ENCODE data around the gene ABCE1.
"Not testable (repeated sequence)": the region's sequence is repeated elsewhere in the genome, so short reads cannot be mapped to it uniquely, and the experiment has no call there.

Gene ABCE1

DNA sequence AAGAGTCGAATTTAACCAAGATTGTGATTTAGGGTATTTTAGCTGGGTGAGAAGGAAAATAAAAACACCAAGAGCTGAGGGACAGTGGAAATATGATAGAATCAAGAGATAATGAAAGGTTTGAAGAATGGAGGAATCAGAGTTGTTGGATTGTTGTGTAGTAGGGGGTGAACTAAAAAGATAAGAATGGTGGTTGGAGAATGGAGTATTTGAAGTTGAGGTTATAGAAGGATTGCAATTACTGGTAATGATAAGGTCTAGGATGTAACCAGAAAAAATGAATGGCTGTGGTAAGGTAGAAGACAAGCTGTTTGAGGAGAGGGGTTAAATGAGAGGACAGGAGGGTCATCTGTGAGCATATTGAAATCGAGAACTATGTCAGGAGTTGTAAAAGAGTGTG is 4.5 kb downstream of the ABCE1 start:
- no peak for DNase-seq (ENCODE audit: low spot score)

- no peak for DNase-seq (ENCODE audit: low spot score)
Observed at GRCh38 chr4:145103496-145103895, 5.4 kb downstream of the ABCE1 start.

DNA sequence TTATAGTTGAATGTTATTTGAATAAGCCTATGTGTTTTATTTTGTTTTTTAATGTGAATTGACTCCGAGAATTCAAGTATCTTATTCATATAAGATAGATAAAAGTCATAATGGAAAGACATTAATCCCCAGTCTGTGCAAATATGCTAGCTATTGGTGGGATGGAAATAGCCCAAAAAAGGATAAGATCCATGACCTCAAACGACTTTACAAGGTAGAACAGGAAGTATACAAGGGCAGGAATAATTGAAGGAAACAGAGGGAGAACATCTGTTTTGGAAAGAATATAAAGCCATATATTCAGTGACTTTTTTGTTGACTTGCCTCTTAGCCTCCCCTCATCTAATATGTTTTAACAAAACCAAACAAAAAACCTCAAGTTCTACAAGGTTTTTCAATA is 9.0 kb downstream of the ABCE1 start:
- DNase-seq (ENCODE audit: low spot score): no peak

- DNase-seq (ENCODE audit: low spot score): no peak
Observed at GRCh38 chr4:145108128-145108527, 10.0 kb downstream of the ABCE1 start.

DNA sequence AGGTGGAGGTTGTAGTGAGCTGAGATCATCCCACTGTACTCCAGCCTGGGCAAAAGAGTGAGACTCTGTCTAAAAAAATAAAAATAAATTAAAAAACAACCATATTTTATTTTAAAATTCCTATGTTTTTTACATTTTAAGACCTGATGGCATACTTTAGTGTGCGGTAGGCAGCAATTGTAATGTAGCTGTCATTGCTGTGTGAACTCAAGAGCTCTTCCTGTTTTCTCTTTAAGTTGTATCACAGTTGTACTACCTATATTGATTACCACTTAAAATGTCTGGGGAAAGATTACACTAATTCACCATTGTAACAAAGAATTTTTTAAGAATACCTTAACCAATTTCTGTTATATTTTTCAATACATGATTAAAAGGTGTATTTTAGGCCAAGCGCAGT is 27.3 kb downstream of the ABCE1 start:
- no peak for DNase-seq (ENCODE audit: low spot score)

GRCh38 chr4:145130130-145130529 is 32.0 kb downstream of the ABCE1 start:
- no peak for DNase-seq (ENCODE audit: low spot score)

DNA sequence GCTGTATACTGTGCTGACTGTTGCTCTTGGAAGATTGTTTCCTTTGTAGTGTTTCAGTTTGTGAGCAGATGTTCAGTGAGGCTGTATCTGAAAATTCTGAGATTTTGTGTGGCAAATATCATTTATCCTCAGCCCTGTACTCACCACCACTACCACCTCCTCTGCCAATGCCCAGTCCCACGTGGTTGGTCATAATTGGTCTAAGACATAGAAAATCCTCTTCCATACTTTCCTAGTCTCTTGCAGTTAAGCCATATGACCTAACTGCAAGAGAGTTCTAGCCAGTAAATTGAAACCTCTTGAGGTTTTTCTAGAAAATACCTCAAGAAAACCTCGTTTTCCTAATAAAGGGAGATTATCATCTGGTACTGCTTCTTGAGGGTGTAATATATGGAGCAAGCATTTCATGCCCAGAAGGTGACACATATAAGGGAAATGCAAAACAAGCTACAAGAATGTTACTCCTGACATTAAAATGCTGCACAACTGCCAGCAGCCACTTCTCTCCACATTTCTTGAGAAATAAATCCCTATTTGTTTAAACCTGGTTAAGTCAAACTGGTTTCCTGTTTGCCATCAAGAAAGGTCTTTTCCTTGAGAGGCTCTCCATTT is 32.8 kb downstream of the ABCE1 start:
- DNase-seq (ENCODE audit: low spot score): no peak

DNA sequence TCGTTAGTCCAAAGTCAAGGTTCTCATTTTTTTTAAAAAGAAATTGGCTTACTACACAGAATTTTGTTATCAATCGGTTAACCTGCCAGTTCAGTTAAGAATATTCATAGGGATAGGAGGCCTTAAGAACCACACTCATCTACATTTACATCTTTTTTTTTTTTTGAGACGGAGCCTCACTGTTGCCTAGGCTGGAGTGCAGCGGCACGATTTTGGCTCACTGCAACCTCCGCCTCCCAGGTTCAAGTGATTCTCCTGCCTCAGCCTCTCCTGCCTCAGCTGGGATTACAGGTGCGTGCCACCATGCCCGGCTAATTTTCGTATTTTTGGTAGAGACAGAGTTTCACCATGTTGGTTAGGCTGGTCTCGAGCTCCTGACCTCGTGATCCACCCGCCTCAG is 33.7 kb downstream of the ABCE1 start:
- no peak for DNase-seq (ENCODE audit: low spot score)

- DNase-seq (ENCODE audit: low spot score): no peak
Observed at GRCh38 chr4:145132511-145133098, 34.5 kb downstream of the ABCE1 start.

- not testable (repeated sequence) for DNase-seq (ENCODE audit: low spot score)
Observed at GRCh38 chr4:145136219-145136618, 38.1 kb downstream of the ABCE1 start.

- no peak for DNase-seq (ENCODE audit: low spot score)
Observed at GRCh38 chr4:145148980-145149379, 50.9 kb downstream of the ABCE1 start.

DNA sequence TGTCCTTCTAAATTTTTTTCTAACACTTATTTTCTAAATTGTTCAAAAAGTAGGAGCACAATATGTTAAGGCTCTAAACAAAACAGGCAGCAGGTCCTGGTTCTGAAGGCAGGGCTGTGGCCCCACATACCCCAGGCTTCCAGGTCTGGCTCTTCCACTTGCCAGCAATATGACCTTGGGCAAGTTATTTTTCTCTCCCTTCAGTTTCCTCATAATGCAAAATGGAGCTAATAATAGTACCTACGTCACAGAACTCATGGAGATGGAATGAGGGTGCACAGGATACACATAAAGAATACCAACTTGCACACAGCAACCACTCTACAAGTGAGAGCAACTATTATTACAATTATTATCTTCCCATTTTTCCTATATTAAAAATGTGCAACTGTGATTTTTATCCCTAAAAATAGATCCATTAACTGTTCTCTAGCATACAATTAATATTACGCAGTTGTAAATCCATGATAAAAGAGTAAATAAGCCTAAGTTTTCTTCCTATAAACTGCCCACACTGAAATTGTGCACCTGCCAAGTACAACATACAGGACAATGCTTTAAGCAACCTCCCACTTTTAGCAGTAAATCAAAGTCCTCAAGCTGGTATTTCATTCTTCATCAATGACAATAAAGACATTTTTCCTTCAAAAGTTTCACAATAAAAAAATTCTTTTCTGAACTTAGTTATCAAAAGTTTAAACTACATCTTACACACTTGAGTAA is 55.2 kb downstream of the ABCE1 start:
- no peak for DNase-seq (ENCODE audit: low spot score)

- no peak for DNase-seq (ENCODE audit: low spot score)
Observed at GRCh38 chr4:145153904-145154298, 55.8 kb downstream of the ABCE1 start.

- DNase-seq (ENCODE audit: low spot score): no peak
Observed at GRCh38 chr4:145154573-145154972, 56.5 kb downstream of the ABCE1 start.

- DNase-seq (ENCODE audit: low spot score): no peak
Observed at GRCh38 chr4:145155268-145155870, 57.3 kb downstream of the ABCE1 start.

GRCh38 chr4:145156986-145157385 is 58.9 kb downstream of the ABCE1 start:
- DNase-seq (ENCODE audit: low spot score): no peak

- no peak for DNase-seq (ENCODE audit: low spot score)
Observed at GRCh38 chr4:145161549-145161948, 63.4 kb downstream of the ABCE1 start.

- DNase-seq (ENCODE audit: low spot score): no peak
Observed at GRCh38 chr4:145167887-145168286, 69.8 kb downstream of the ABCE1 start.

DNA sequence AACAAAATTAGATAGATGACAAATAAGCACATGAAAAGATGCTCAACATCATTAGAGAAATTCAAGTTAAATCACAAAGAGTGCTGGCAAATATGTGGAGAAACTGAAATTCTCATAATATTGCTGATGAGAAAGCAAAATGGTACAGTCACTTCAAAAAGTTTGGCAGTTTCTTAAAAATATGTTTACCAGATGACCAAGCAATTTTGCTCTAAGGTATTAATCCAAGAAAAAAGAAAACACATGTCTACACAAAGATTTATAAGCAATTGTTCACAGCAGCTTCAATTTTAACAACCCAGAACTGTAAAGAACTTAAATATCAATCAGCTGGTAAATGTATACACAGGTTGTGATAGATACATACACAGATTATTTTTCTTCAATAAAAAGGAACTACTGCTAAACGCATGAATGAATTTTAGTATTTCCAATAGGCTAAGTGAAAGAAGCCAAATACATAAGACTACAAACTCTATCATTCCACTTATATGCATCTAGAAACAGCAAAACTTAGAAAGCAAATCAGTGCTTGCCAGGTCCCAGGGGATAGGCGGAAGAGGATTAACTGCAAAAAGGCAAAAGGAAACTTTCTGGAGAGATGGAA is 70.6 kb downstream of the ABCE1 start:
- no peak for DNase-seq (ENCODE audit: low spot score)

DNA sequence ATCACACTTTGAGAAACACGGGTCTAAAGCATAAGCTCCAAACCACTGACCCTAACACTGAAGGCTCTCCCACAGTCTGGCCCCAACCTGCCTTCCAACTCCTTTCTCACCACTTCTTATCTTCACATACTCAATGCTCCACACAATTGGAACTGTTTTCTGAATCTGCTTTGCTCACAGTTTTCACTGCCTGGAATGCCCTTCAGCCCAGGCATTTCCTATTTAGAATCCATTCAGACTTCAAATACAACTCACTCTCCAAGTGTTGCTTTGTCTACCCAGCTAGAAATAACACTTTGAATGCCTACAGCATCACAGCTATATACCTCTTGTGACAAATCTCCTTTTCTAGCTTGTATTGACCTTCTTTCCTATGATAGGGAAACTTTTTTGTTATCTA is 72.1 kb downstream of the ABCE1 start:
- no peak for DNase-seq (ENCODE audit: low spot score)

GRCh38 chr4:145171911-145172310 is 73.8 kb downstream of the ABCE1 start:
- DNase-seq (ENCODE audit: low spot score): no peak

DNA sequence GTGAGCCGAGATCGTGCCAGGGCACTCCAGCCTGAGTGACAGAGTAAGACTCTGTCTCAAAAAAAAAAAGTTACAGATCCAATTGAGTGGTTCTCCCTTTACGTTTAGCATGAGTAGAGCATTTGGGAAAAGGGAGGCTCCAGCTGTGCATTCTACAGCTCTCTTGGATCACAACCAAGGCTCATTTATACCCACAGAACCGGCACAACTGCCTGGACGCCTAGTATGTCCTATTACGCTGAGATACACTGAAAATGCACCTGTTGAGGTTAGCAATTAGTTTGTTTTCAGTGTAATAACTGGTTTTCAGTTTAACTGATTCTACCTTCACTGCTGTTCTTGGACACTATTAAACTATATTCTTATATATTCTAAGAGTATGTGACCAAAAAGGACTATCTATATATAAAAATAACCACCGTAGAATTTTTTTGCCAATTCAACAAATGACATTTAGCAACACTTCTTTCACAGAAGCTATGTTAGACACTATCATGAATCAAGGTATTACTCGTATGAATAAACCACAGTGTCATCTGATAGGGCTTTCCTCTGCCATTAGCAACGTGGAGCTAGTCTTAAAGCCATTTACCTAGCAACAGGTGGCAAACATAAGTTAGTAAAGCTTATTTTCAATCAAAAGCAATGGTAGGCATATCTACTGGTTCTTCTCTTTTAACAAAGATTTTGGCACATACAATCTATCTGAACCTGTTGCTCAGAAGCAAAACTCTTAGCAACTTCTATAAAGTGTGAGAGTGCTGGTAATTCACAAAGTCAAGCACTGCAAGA is 78.7 kb downstream of the ABCE1 start:
- no peak for DNase-seq (ENCODE audit: low spot score)
